H1 (cell line): Measurements from ENCODE around the gene ACSL3. TPM values are rescaled to one million over a fixed set of nuclear protein-coding genes. Genes with fewer than 3 reads are reported as not detected.

Source experiments
- CTCF ChIA-PET: fragments of 300-600 bp; sonication (Branson Sonifier 250); formaldehyde crosslinking; loops from one replicate; lab custom pipeline; 2021; ENCODE audit not compliant: partially characterized antibody; lab: Charles Lee
- POLR2A ChIA-PET: fragments of 300-600 bp; sonication (Branson Sonifier 250); formaldehyde crosslinking; loops from one replicate; lab custom pipeline; 2021; ENCODE audit warnings: inconsistent platforms; ENCODE audit not compliant: partially characterized antibody; lab: Charles Lee
- DNase-seq, 2 experiments: peaks; one replicate each; pipeline versions ENCODE4 v3.0.0 to v3.0.0-alpha.2; 2010 to 2022; ENCODE audit warnings: low spot score in 2 of 2, low read depth in 1 of 2, mixed read lengths in 1 of 2
- FAIRE-seq: peaks from 2 replicates; lab custom pipeline; 2011; peaks lifted over from hg19 to GRCh38; lab: Jason Lieb, UNC
- H2AFZ ChIP-seq: 2 replicates; pipeline ENCODE4 v1.8.1; 2012; ENCODE audit warnings: low read length, inconsistent platforms
- H2AK5ac ChIP-seq: 2 replicates; pipeline ENCODE4 v1.6.1; 2013; ENCODE audit warnings: low read depth, low read length
- H2BK120ac ChIP-seq: replicated peaks from 2 replicates; pipeline ENCODE3; 2013; ENCODE audit warnings: low read depth, low read length, inconsistent platforms
- H2BK12ac ChIP-seq: 2 replicates; pipeline ENCODE4 v1.6.1; 2013; ENCODE audit warnings: low read depth, low read length
- H2BK15ac ChIP-seq: 2 replicates; pipeline ENCODE4 v1.6.1; 2013; ENCODE audit warnings: low read length
- H2BK20ac ChIP-seq: 2 replicates; pipeline ENCODE4 v1.6.1; 2013; ENCODE audit warnings: low read length
- H2BK5ac ChIP-seq: 2 replicates; pipeline ENCODE4 v1.6.1; 2013; ENCODE audit warnings: low read depth, low read length
- H3K14ac ChIP-seq: 2 replicates; pipeline ENCODE4 v1.6.1; 2013; ENCODE audit warnings: inconsistent platforms; ENCODE audit not compliant: insufficient read length
- H3K18ac ChIP-seq: 2 replicates; pipeline ENCODE4 v1.6.1; 2013; ENCODE audit warnings: low read length; ENCODE audit errors: extremely low read depth
- H3K23ac ChIP-seq: 2 replicates; pipeline ENCODE4 v1.6.1; 2013; ENCODE audit warnings: inconsistent platforms; ENCODE audit not compliant: insufficient read length
- H3K23me2 ChIP-seq: 2 replicates; pipeline ENCODE4 v1.6.1; 2013; ENCODE audit warnings: low read depth, low read length
- H3K27ac ChIP-seq: 2 replicates; pipeline ENCODE4 v1.6.1; 2011; ENCODE audit warnings: low read depth, low read length, inconsistent platforms
- H3K27me3 ChIP-seq, 4 experiments: replicated peaks in 1 of 4; 1 replicate in 1 of 4; 2 replicates in 3 of 4; pipeline versions ENCODE4 v1.6.1 to v1.8.1; 2011 to 2013; ENCODE audit warnings: low read length in 3 of 4, mild to moderate bottlenecking in 3 of 4, inconsistent platforms in 2 of 4, mixed read lengths in 2 of 4, moderate library complexity in 1 of 4; ENCODE audit not compliant: control insufficient read depth in 3 of 4, insufficient read depth in 3 of 4; ENCODE audit errors: extremely low read depth in 1 of 4
- H3K36me3 ChIP-seq, 4 experiments: 2 replicates each; pipeline versions ENCODE4 v1.6.1 to v1.8.1; 2011 to 2013; ENCODE audit warnings: mild to moderate bottlenecking in 4 of 4, low read length in 3 of 4, moderate library complexity in 2 of 4, control low read depth in 1 of 4, inconsistent platforms in 1 of 4; ENCODE audit not compliant: insufficient read depth in 4 of 4, control insufficient read depth in 2 of 4
- H3K4ac ChIP-seq: replicated peaks from 2 replicates; pipeline ENCODE3; 2013; ENCODE audit warnings: low read length, low read depth, mixed read lengths, inconsistent platforms; ENCODE audit not compliant: insufficient read length
- H3K4me1 ChIP-seq, 4 experiments: replicated peaks in 1 of 4; 1 replicate in 1 of 4; 2 replicates in 3 of 4; pipeline versions ENCODE4 v1.6.1 to v1.8.1; 2011 to 2013; ENCODE audit warnings: low read length in 3 of 4, inconsistent platforms in 2 of 4, mixed read lengths in 1 of 4; ENCODE audit not compliant: insufficient read depth in 4 of 4, control insufficient read depth in 3 of 4
- H3K4me2 ChIP-seq, 2 experiments: 2 replicates each; pipeline versions ENCODE4 v1.6.1 to v1.8.1; 2011 to 2013; ENCODE audit warnings: low read depth in 2 of 2, low read length in 2 of 2, control low read depth in 1 of 2, inconsistent platforms in 1 of 2, mild to moderate bottlenecking in 1 of 2; ENCODE audit not compliant: insufficient read depth in 1 of 2
- H3K4me3 ChIP-seq, 4 experiments: fragments of 200-600, 300-600 bp in 1 of 4; sonication (generic), shearing (Covaris generic), sonication (Bioruptor Twin) in 1 of 4; 2 replicates each; pipeline versions ENCODE4 v1.5.1 to v1.8.1; 2011 to 2016; ENCODE audit warnings: low read length in 4 of 4, low read depth in 3 of 4, control low read depth in 2 of 4, inconsistent platforms in 2 of 4, mild to moderate bottlenecking in 2 of 4, mixed read lengths in 1 of 4, moderate library complexity in 1 of 4; ENCODE audit not compliant: insufficient read depth in 2 of 4; ENCODE audit errors: extremely low read depth in 1 of 4
- H3K56ac ChIP-seq: replicated peaks from 2 replicates; pipeline ENCODE3; 2013; ENCODE audit warnings: low read depth, mild to moderate bottlenecking, mixed read lengths, low read length, inconsistent platforms; ENCODE audit not compliant: insufficient read length
- H3K79me1 ChIP-seq: 2 replicates; pipeline ENCODE4 v1.6.1; 2013; ENCODE audit warnings: low read depth, low read length, control low read depth
- H3K79me2 ChIP-seq, 2 experiments: 2 replicates each; pipeline versions ENCODE4 v1.6.1 to v1.8.1; 2012 to 2013; ENCODE audit warnings: low read length in 2 of 2, mild to moderate bottlenecking in 2 of 2, inconsistent platforms in 1 of 2; ENCODE audit not compliant: insufficient read depth in 2 of 2, control insufficient read depth in 1 of 2
- H3K9ac ChIP-seq, 4 experiments: replicated peaks in 1 of 4; 1 replicate in 1 of 4; 2 replicates in 3 of 4; pipeline versions ENCODE4 v1.6.1 to v1.8.1; 2011 to 2013; ENCODE audit warnings: low read depth in 3 of 4, low read length in 3 of 4, control low read depth in 2 of 4, mild to moderate bottlenecking in 2 of 4, moderate library complexity in 2 of 4, inconsistent platforms in 1 of 4; ENCODE audit errors: extremely low read depth in 1 of 4
- H3K9me3 ChIP-seq, 2 experiments: 2 replicates each; pipeline versions ENCODE4 v1.6.1 to v1.8.1; 2012 to 2013; ENCODE audit warnings: mild to moderate bottlenecking in 2 of 2, moderate library complexity in 2 of 2, control low read depth in 1 of 2, inconsistent platforms in 1 of 2, low read depth in 1 of 2, low read length in 1 of 2, mixed read lengths in 1 of 2; ENCODE audit not compliant: insufficient read depth in 2 of 2
- H4K20me1 ChIP-seq, 2 experiments: replicated peaks in 1 of 2; 2 replicates each; pipeline versions ENCODE3 to v1.8.1; 2011 to 2013; ENCODE audit warnings: inconsistent platforms in 2 of 2, low read length in 2 of 2, mild to moderate bottlenecking in 1 of 2; ENCODE audit not compliant: insufficient read depth in 2 of 2, control insufficient read depth in 1 of 2
- H4K5ac ChIP-seq: 2 replicates; pipeline ENCODE4 v1.6.1; 2013; ENCODE audit warnings: low read length, low read depth, mixed read lengths, inconsistent platforms; ENCODE audit not compliant: insufficient read length
- H4K8ac ChIP-seq: 2 replicates; pipeline ENCODE4 v1.8.0; 2013; ENCODE audit warnings: mild to moderate bottlenecking, moderate library complexity, low read length, inconsistent platforms; ENCODE audit not compliant: insufficient read depth; ENCODE audit errors: extremely low read depth
- H4K91ac ChIP-seq: replicated peaks from 2 replicates; pipeline ENCODE3; 2013; ENCODE audit warnings: low read length, mixed read lengths, inconsistent platforms; ENCODE audit not compliant: insufficient read length
- CREB1 ChIP-seq: IDR thresholded peaks from 2 replicates; pipeline ENCODE4 v1.6.1; 2012; ENCODE audit warnings: inconsistent platforms
- CTCF ChIP-seq, 3 experiments: IDR thresholded peaks; 1 replicate in 2 of 3; 2 replicates in 1 of 3; pipeline versions ENCODE4 v1.5.1 to v1.6.1; 2011; ENCODE audit warnings: low read length in 3 of 3, mild to moderate bottlenecking in 3 of 3, inconsistent platforms in 2 of 3, low read depth in 1 of 3, moderate library complexity in 1 of 3; ENCODE audit not compliant: insufficient read depth in 1 of 3; ENCODE audit errors: control extremely low read depth in 1 of 3
- MAX ChIP-seq: IDR thresholded peaks from 2 replicates; pipeline ENCODE4 v1.6.1; 2012; ENCODE audit warnings: inconsistent platforms
- SIX5 ChIP-seq: IDR thresholded peaks from 2 replicates; pipeline ENCODE4 v1.6.1; 2011; ENCODE audit warnings: mild to moderate bottlenecking, low read depth, low read length
- TAF1 ChIP-seq: IDR thresholded peaks from 2 replicates; pipeline ENCODE4 v1.6.1; 2011; ENCODE audit warnings: mild to moderate bottlenecking, low read depth, low read length
- YY1 ChIP-seq: IDR thresholded peaks from 2 replicates; pipeline ENCODE4 v1.6.1; 2011; ENCODE audit warnings: low read depth, mild to moderate bottlenecking, low read length
- WGBS, 2 experiments: shearing (Covaris generic) in 1 of 2; methylation state at CpG; one replicate each; pipeline versions ENCODE4 v1.1.6 to v1.1.7; 2013 to 2015; ENCODE audit warnings: low lambda C conversion rate in 2 of 2, mixed read lengths in 2 of 2, inconsistent platforms in 1 of 2, low coverage in 1 of 2, missing lambda C conversion rate in 1 of 2; ENCODE audit not compliant: insufficient replicate concordance in 2 of 2, insufficient coverage in 1 of 2, insufficient read length in 1 of 2; ENCODE audit errors: extremely low coverage in 1 of 2, missing lambda C conversion rate in 1 of 2; 5-methylcytosine and 5-hydroxymethylcytosine counted together
- polyA plus RNA-seq, 7 experiments: library from polyadenylated mRNA; depleted of rRNA in 3 of 7; stranded (reverse) in 5 of 7; unstranded in 2 of 7; fragments of >200 nt in 5 of 7; fragments of 200-250 nt in 2 of 7; gene quantifications; 1 replicate in 5 of 7; 2 replicates in 1 of 7; 4 replicates in 1 of 7; pipeline versions ENCODE4 v1.2.1 to v1.2.3, GENCODE V29; 2011 to 2013; ENCODE audit warnings: missing spikeins in 2 of 7, mixed read lengths in 2 of 7
- total RNA-seq: library from RNA; stranded (reverse); fragmentation: NEBNext Ultra II Directional; extraction: Animal tissue kit (Norgen Biotek cat#: 25700); gene quantifications from 2 replicates; pipeline ENCODE4 v1.2.1, GENCODE V29; 2021

ACSL3 gene
- total and polyA plus RNA-seq, 2 of the 8 experiments (the other 6 are each of a cell fraction or from before 2014, with no cell fraction given), result 37.5 to 98.1 TPM

GRCh38 chr2:222965555-222965954, 104.7 kb downstream of the ACSL3 start:
- Histone ChIP-seq H3K56ac (no peak overlapping the region), H3K18ac (no peak overlapping the region), H4K8ac (no peak overlapping the region; the same call in 1 of the 2 replicates), H3K79me1 (no peaks in the 10 kb centered on the region), H3K4me3 (no peak overlapping the region), H3K27me3 (no peaks in the 10 kb centered on the region), H2BK5ac (no peak overlapping the region), H2BK120ac (no peak overlapping the region), H4K91ac (no peak overlapping the region), H3K14ac (no peak overlapping the region), H3K79me2 (no peaks in the 10 kb centered on the region), H4K20me1 (no peaks in the 10 kb centered on the region), H2AK5ac (no peak overlapping the region), H4K5ac (no peak overlapping the region), H3K4me1 (no peaks in the 10 kb centered on the region), H3K9me3 (peaks cover 0 to 3% of the 10 kb centered on the region in 2 experiments; a peak in 1 of 4 replicates), H3K23ac (no peak overlapping the region), H2AFZ (no peak overlapping the region), H3K27ac (no peak overlapping the region), H3K4me2 (no peak overlapping the region), H2BK20ac (no peak overlapping the region), H2BK12ac (no peak overlapping the region), H3K4ac (no peak overlapping the region), H3K36me3 (no peaks in the 10 kb centered on the region), H2BK15ac (no peak overlapping the region), H3K23me2 (no peaks in the 10 kb centered on the region), H3K9ac (peak overlapping the region in 1 of 4 experiments; percentile 32; a peak in 1 of 7 replicates)
- WGBS, 2 experiments, result 89% methylated on average over 1 of the region's 1 CpG; no CpG with 5 or more reads in 1 of the 2 experiments
- ChIA-PET POLR2A (no interaction called here), CTCF (interaction anchor here (1.0 to 1.1 kb wide), 3 partner anchors 26 to 278 kb away, joined by 3 to 4 read pairs (median 3); no protein-coding TSS in a partner anchor)
- FAIRE-seq, result no peak
- TF ChIP-seq MAX (no peak), SIX5 (no peak), TAF1 (no peak), CTCF (IDR thresholded peaks at IDR 0.05; ENCODE audit: control extremely low read depth in 1 of 3, insufficient read depth in 1 of 3, low read depth in 1 of 3, low read length in 3 of 3) (no peak), YY1 (no peak), CREB1 (no peak)
- no peak for DNase-seq
